K562 (cell line): Measurements from ENCODE around the gene FBLN2. TPM values are rescaled to one million over a fixed set of nuclear protein-coding genes. Genes with fewer than 3 reads are reported as not detected.

Experiments used
- ATAC-seq: fragments of 200-7000 bp; cut with Tn5 transposase; 3 replicates; pipeline ENCODE4 v1.9.1; 2020; ENCODE audit warnings: moderate library complexity
- BruUV-seq: library from RNA; stranded (reverse); fragments of 400-500 nt; replicated peaks from 2 replicates; lab custom pipeline; 2021; lab: Mats Ljungman, UMichigan
- CTCF ChIA-PET: fragments of 300-600 bp; formaldehyde crosslinking; extraction: SDS; loops from one replicate; lab custom pipeline; 2021; ENCODE audit warnings: low intra/inter-chr PET ratio; lab: Yijun Ruan, JAX
- POLR2A ChIA-PET: fragments of 300-600, 350-650 bp; sonication (Branson Sonifier 250); formaldehyde crosslinking; extraction: SDS; loops from one replicate; lab custom pipeline; 2021; ENCODE audit warnings: antibody characterized with exemption, inconsistent platforms; lab: Yijun Ruan, JAX
- DNase-seq, 4 experiments: peaks; one replicate each; pipeline versions ENCODE4 v3.0.0 to v3.0.0-alpha.2; 2011 to 2018; ENCODE audit warnings: low spot score in 3 of 4, mixed read lengths in 3 of 4; ENCODE audit errors: extremely low read depth in 1 of 4
- FAIRE-seq: peaks from 2 replicates; lab custom pipeline; 2011; peaks lifted over from hg19 to GRCh38; lab: Jason Lieb, UNC
- H2AFZ ChIP-seq: 2 replicates; pipeline ENCODE4 v1.6.0; 2011; ENCODE audit warnings: low read depth, low read length, control low read depth, inconsistent platforms
- H3K27ac ChIP-seq: fragments of 200-600 bp; 3 replicates; pipeline ENCODE4 v1.8.0; 2011; ENCODE audit warnings: low read depth, mild to moderate bottlenecking, control low read depth, inconsistent platforms, low read length, moderate library complexity, mixed read lengths; ENCODE audit errors: extremely low read depth
- H3K27me3 ChIP-seq, 2 experiments: fragments of 300-600 bp in 1 of 2; 2 replicates in 1 of 2; 3 replicates in 1 of 2; pipeline versions ENCODE4 v1.6.0 to v1.8.0; 2011; ENCODE audit warnings: inconsistent platforms in 2 of 2, low read length in 2 of 2, mild to moderate bottlenecking in 1 of 2, mixed read lengths in 1 of 2, moderate library complexity in 1 of 2; ENCODE audit not compliant: control insufficient read depth in 2 of 2, insufficient read depth in 2 of 2
- H3K36me3 ChIP-seq: fragments of 300-600 bp; 3 replicates; pipeline ENCODE4 v1.8.0; 2011; ENCODE audit warnings: mild to moderate bottlenecking, low read length, inconsistent platforms; ENCODE audit not compliant: control insufficient read depth, insufficient read depth
- H3K4me1 ChIP-seq, 2 experiments: fragments of 200-600 bp in 1 of 2; replicated peaks in 1 of 2; 2 replicates in 1 of 2; 3 replicates in 1 of 2; pipeline versions ENCODE4 v1.5.1 to v1.8.0; 2011; ENCODE audit warnings: inconsistent platforms in 2 of 2, low read length in 2 of 2, mild to moderate bottlenecking in 1 of 2, mixed read lengths in 1 of 2, moderate library complexity in 1 of 2; ENCODE audit not compliant: control insufficient read depth in 2 of 2, insufficient read depth in 2 of 2
- H3K4me2 ChIP-seq: 2 replicates; pipeline ENCODE4 v1.6.1; 2011; ENCODE audit warnings: low read length, control low read depth, inconsistent platforms, mixed read lengths; ENCODE audit not compliant: insufficient read depth
- H3K4me3 ChIP-seq: fragments of 200-600 bp; sonication (generic), shearing (Covaris generic); 2 replicates; pipeline ENCODE4 v1.5.1; 2016; ENCODE audit warnings: control low read depth, inconsistent platforms
- H3K79me2 ChIP-seq: fragments of 200-600 bp; 3 replicates; pipeline ENCODE4 v1.8.0; 2011; ENCODE audit warnings: low read length, inconsistent platforms; ENCODE audit not compliant: control insufficient read depth, insufficient read depth
- H3K9ac ChIP-seq, 2 experiments: 2 replicates each; pipeline versions ENCODE4 v1.6.0 to v1.6.1; 2011; ENCODE audit warnings: low read depth in 2 of 2, low read length in 2 of 2, control low read depth in 1 of 2, inconsistent platforms in 1 of 2, mild to moderate bottlenecking in 1 of 2, mixed read lengths in 1 of 2; ENCODE audit not compliant: insufficient read depth in 1 of 2
- H3K9me1 ChIP-seq: one replicate; pipeline ENCODE4 v1.6.0; 2011; ENCODE audit warnings: inconsistent platforms, mild to moderate bottlenecking, low read length, moderate library complexity; ENCODE audit not compliant: control insufficient read depth, insufficient read depth
- H3K9me3 ChIP-seq: replicated peaks from 2 replicates; pipeline ENCODE4 v1.5.1; 2011; ENCODE audit warnings: low read depth, low read length, inconsistent platforms; ENCODE audit not compliant: control insufficient read depth, insufficient read depth
- H4K20me1 ChIP-seq: replicated peaks from 2 replicates; pipeline ENCODE4 v1.6.1; 2011; ENCODE audit warnings: low read length, inconsistent platforms, mixed read lengths; ENCODE audit not compliant: control insufficient read depth, insufficient read depth
- ATF3 ChIP-seq, 2 experiments: fragments of 450-650 bp in 1 of 2; sonication (generic) in 1 of 2; formaldehyde crosslinking in 1 of 2; IDR thresholded peaks in 1 of 2; conservative IDR thresholded peaks in 1 of 2; 2 replicates each; pipeline versions ENCODE4 v1.6.1 to v1.8.1; 2016 to 2023; ENCODE audit warnings: mild to moderate bottlenecking in 2 of 2, moderate library complexity in 2 of 2, inconsistent platforms in 1 of 2, missing genetic modification reagents in 1 of 2
- CEBPB ChIP-seq: fragments of 450-650 bp; IDR thresholded peaks from 2 replicates; pipeline ENCODE4 v1.6.1; 2016; ENCODE audit warnings: missing genetic modification characterization, missing compliant biosample characterization
- L3MBTL2 ChIP-seq: fragments of 450-650 bp; IDR thresholded peaks from 2 replicates; pipeline ENCODE4 v1.6.1; 2016; ENCODE audit warnings: mild to moderate bottlenecking, moderate library complexity
- MGA ChIP-seq: fragments of 450-650 bp; IDR thresholded peaks from 2 replicates; pipeline ENCODE4 v1.6.1; 2016; ENCODE audit warnings: mild to moderate bottlenecking, moderate library complexity
- NFIC ChIP-seq: fragments of 450-650 bp; IDR thresholded peaks from 2 replicates; pipeline ENCODE4 v1.6.1; 2017; ENCODE audit warnings: mild to moderate bottlenecking, inconsistent platforms
- RBM25 ChIP-seq: fragments of 200-400 bp; formaldehyde crosslinking; IDR thresholded peaks from 2 replicates; pipeline ENCODE4 v1.6.1; 2018; ENCODE audit warnings: low read length, low read depth, moderate library complexity; ENCODE audit not compliant: severe bottlenecking
- SMARCA5 ChIP-seq: fragments of 450-650 bp; IDR thresholded peaks from 2 replicates; pipeline ENCODE4 v1.6.1; 2016
- YBX1 ChIP-seq: fragments of 450-650 bp; IDR thresholded peaks from 2 replicates; pipeline ENCODE4 v1.7.1; 2016; ENCODE audit warnings: mild to moderate bottlenecking
- WGBS: fragments of 100-300 bp; shearing (Covaris generic); methylation state at CpG from one replicate; pipeline ENCODE4 v1.1.6; 2016; ENCODE audit warnings: low coverage, mixed read lengths; ENCODE audit not compliant: insufficient coverage; ENCODE audit errors: missing lambda C conversion rate; 5-methylcytosine and 5-hydroxymethylcytosine counted together
- in situ Hi-C: fragments of 300-500 bp; cut with MboI; formaldehyde crosslinking; loops from 4 replicates; pipeline ENCODE4 v1.15.0; 2018; ENCODE audit warnings: inconsistent platforms, mixed read lengths
- intact Hi-C: fragments of 100-400 bp; cut with micrococcal nuclease; formaldehyde crosslinking; loops from 2 replicates; pipeline ENCODE4 v1.14.2; 2022
- polyA plus RNA-seq, 8 experiments: library from polyadenylated mRNA; depleted of rRNA in 4 of 8; stranded (reverse) in 5 of 8; unstranded in 3 of 8; fragments of >200 nt; fragmentation: Nextera tagmentation in 2 of 8; fragmentation: Illumina TruSeq in 1 of 8; extraction: Ambion mirVana in 2 of 8; extraction: Trizol in 1 of 8; gene quantifications; 2 replicates each; pipeline versions ENCODE4 v1.2.1 to v1.2.3, GENCODE V29; 2011 to 2014; ENCODE audit warnings: inconsistent platforms in 1 of 8, missing spikeins in 1 of 8
- total RNA-seq, 7 experiments: library from RNA; depleted of rRNA in 6 of 7; stranded (reverse); fragments of >200 nt in 6 of 7; fragmentation: Illumina TruSeq in 2 of 7; extraction: Trizol in 2 of 7; gene quantifications; 2 replicates each; pipeline versions ENCODE4 v1.2.1 to v1.2.3, GENCODE V29; 2011 to 2021; ENCODE audit warnings: low replicate concordance in 1 of 7

FBLN2 gene
- total and polyA plus RNA-seq, 9 of the 15 experiments (the other 6 are each of a cell fraction or from before 2014, with no cell fraction given), result 0.03 to 0.10 (median 0.04) TPM; not detected in 6

- BruUV-seq, result no TSS peak
- no peak overlapping the region for H3K27ac ChIP-seq
- intact Hi-C loops (no loop called here), in situ Hi-C loops (loop anchor here (25.0 kb wide), 1 partner anchor 1245 kb away; no protein-coding TSS in a partner anchor)
- POLR2A ChIA-PET, result interaction anchor here (0.6 to 0.8 kb wide), 3 partner anchors 22 to 657 kb away, joined by 3 to 4 read pairs (median 3); no protein-coding TSS in a partner anchor
- no peak for FAIRE-seq
- no peak overlapping the region for H3K4me3 ChIP-seq
- 0 out of 3 replicates have a peak, but pooled peaks have one; percentile 13 for ATAC-seq
- no peaks in the 10 kb centered on the region for H3K9me3 ChIP-seq
- peaks cover 17 to 50% of the 10 kb centered on the region in 2 experiments; a peak in 4 of 5 replicates for H3K27me3 ChIP-seq
- H2AFZ ChIP-seq, result no peak overlapping the region
- H3K36me3 ChIP-seq, result no peaks in the 10 kb centered on the region
- no peak overlapping the region for H3K4me2 ChIP-seq
- no peak for DNase-seq
- no peak overlapping the region for H3K9ac ChIP-seq
- 8% methylated on average over 18 of the region's 18 CpGs for WGBS
- H3K9me1 ChIP-seq, result no peaks in the 10 kb centered on the region
- H4K20me1 ChIP-seq, result peaks cover 8% of the 10 kb centered on the region
- CTCF ChIA-PET, result no interaction called here
- H3K4me1 ChIP-seq, result peaks cover 0 to 4% of the 10 kb centered on the region in 2 experiments; a peak in 1 of 5 replicates
- no peaks in the 10 kb centered on the region for H3K79me2 ChIP-seq
- TF ChIP-seq YBX1 (no peak), ATF3 (IDR thresholded peaks at IDR 0.05) (peak; percentile 70), ATF3 (CRISPR knock-in tag; conservative IDR thresholded peaks at IDR 0.05) (no peak), L3MBTL2 (0 out of 2 replicates have a peak, but pooled peaks have one; percentile 24), MGA (peak; percentile 35; the same call in 1 of the 2 replicates), RBM25 (peak; percentile 78), SMARCA5 (peak; percentile 54; the same call in 1 of the 2 replicates), NFIC (no peak), CEBPB (peak; percentile 20; the same call in 1 of the 2 replicates)
Measured at GRCh38 chr3:13666781-13667709, 118.1 kb downstream of the FBLN2 start.
